Kidney epithelial cell (primary cell): ENCODE data around the gene TPCN2. TPM values are rescaled to one million over a fixed set of nuclear protein-coding genes. Genes with fewer than 3 reads are reported as not detected.
A peak's percentile ranks its signal among the peaks of the same experiment; 100 is the strongest.

Experiments used
- DNase-seq: peaks from one replicate; pipeline ENCODE4 v3.0.0-alpha.2; 2010; ENCODE audit warnings: low read depth
- H3K27me3 ChIP-seq: 2 replicates; pipeline ENCODE4 v1.6.0; 2011; ENCODE audit warnings: low read length; ENCODE audit not compliant: control insufficient read depth, insufficient read depth
- H3K36me3 ChIP-seq: 2 replicates; pipeline ENCODE4 v1.5.1; 2011; ENCODE audit warnings: low read length; ENCODE audit not compliant: control insufficient read depth, insufficient read depth
- H3K4me3 ChIP-seq: 2 replicates; pipeline ENCODE4 v1.5.1; 2011; ENCODE audit warnings: low read depth, mild to moderate bottlenecking, control low read depth, low read length
- total RNA-seq: library from RNA; depleted of rRNA; stranded (reverse); fragments of >200 nt; gene quantifications from 2 replicates; pipeline ENCODE4 v1.2.3, GENCODE V29; 2015
- TF ChIP-seq, protein P1 (sequence below): IDR thresholded peaks from 2 replicates; pipeline ENCODE4 v1.5.1; 2011; ENCODE audit warnings: mild to moderate bottlenecking, moderate library complexity, low read length, control low read depth, inconsistent platforms; ENCODE audit not compliant: insufficient read depth, poor library complexity, severe bottlenecking

Gene TPCN2
- total RNA-seq, 1 donor from 2014 or later = 8.9 TPM

DNA sequence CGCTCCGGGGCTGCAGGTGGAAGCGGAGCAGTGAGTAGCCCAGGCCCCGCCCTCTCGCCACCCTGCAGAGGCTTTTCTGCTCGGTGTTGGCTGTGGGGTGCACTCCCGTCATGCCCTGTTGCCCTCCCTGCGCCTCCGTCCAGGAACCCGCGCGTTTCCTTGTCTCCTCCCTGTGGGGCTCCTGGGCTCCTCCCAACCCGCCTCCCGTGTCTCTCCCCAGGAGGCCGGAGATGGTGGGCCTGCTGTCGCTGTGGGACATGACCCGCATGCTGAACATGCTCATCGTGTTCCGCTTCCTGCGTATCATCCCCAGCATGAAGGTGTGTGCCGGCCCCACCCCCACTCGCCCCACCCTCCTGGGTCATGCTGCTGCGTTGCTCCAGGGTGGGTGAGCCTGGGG, 32.4 kb downstream of the TPCN2 start:
- no peaks in the 10 kb centered on the region for H3K27me3 ChIP-seq
- no peak overlapping the region for H3K4me3 ChIP-seq
- no peaks in the 10 kb centered on the region for H3K36me3 ChIP-seq
- DNase-seq = no peak
- TF ChIP-seq, protein P1, sequence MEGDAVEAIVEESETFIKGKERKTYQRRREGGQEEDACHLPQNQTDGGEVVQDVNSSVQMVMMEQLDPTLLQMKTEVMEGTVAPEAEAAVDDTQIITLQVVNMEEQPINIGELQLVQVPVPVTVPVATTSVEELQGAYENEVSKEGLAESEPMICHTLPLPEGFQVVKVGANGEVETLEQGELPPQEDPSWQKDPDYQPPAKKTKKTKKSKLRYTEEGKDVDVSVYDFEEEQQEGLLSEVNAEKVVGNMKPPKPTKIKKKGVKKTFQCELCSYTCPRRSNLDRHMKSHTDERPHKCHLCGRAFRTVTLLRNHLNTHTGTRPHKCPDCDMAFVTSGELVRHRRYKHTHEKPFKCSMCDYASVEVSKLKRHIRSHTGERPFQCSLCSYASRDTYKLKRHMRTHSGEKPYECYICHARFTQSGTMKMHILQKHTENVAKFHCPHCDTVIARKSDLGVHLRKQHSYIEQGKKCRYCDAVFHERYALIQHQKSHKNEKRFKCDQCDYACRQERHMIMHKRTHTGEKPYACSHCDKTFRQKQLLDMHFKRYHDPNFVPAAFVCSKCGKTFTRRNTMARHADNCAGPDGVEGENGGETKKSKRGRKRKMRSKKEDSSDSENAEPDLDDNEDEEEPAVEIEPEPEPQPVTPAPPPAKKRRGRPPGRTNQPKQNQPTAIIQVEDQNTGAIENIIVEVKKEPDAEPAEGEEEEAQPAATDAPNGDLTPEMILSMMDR = no peak

DNA sequence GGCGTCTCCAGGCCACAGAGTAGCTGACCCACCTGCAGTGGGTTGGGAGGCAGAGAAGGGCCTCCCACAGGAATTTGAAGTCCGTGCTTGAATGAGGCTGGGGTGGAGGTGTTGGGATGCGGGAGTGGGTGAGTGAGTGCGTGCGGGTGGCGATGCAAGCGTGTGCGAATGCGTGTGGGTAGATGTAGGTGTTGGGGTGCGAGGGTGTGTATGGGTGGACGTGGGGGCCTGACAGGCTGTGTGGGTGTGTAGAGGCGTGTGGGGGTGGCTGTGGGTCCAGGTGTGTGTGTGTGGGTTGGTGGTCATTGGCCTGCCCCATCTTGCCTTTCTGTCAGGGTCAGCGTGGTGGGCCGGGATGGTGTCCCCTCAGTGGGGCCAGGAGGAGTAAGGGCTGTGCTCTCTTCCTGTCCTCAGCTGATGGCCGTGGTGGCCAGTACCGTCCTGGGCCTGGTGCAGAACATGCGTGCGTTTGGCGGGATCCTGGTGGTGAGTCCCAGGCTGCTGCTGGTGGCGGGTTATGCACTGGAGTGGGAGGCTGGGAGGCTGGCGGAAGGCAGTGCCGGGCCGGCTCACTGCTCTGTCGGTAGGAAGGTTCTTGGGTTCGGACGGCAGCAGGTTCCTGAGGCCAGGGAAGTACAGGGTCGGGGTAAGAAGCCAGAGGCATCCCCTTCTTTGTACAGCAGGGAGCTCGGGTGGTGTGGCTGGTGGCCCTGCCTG, 35.0 kb downstream of the TPCN2 start:
- TF ChIP-seq, protein P1 = no peak
- H3K36me3 ChIP-seq = no peaks in the 10 kb centered on the region
- H3K27me3 ChIP-seq = no peaks in the 10 kb centered on the region
- DNase-seq = no peak
- no peak overlapping the region for H3K4me3 ChIP-seq

DNA sequence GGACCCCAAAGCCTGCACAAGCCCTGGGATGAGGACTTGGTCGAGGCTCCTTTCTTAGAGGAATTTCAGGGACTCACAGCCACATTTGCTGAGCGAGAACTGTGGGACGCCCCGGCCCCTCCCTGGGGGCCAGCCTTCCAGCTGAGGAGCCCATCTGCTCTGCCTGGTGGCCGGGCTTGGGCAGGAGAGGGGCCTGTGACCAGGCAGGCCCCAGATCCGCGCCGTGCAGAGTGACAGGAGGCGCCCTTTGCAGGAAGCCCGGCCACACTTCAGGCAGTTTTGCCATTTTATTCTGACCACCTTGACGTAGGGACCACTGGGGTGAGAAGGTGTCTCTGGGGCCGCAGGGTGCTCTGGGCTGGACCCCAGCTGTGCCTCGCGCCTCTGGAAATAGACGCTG, 35.6 kb downstream of the TPCN2 start:
- DNase-seq = no peak
- Histone ChIP-seq H3K36me3 (no peaks in the 10 kb centered on the region), H3K4me3 (no peak overlapping the region), H3K27me3 (no peaks in the 10 kb centered on the region)
- TF ChIP-seq, protein P1 = no peak

DNA sequence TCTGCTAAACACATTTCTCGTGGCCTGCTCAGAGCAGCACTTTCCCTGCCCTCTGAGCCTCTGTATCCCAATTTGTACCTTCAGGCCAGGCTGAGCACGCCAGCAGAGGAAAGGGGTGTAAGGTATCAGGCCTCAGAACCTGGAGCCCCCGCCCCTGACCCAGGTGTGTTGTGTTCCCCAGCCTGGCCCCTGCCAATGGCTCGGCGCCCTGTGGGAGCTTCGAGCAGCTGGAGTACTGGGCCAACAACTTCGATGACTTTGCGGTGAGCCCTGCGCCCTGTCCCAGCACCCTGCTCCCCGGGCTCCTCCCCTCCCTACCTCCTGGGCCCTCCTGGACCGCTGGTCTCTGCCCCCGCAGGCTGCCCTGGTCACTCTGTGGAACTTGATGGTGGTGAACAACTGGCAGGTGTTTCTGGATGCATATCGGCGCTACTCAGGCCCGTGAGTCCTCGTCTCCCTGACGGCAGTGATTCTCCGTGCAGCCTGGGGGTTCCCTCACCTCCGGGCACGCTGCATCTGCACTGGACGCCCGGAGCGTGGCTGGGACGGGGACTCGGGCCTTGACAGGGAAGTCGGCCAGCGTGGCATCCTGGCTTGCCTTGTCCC, 36.9 kb downstream of the TPCN2 start:
- no peaks in the 10 kb centered on the region for H3K36me3 ChIP-seq
- no peak overlapping the region for H3K4me3 ChIP-seq
- H3K27me3 ChIP-seq = no peaks in the 10 kb centered on the region
- DNase-seq = no peak
- TF ChIP-seq, protein P1 = no peak

DNA sequence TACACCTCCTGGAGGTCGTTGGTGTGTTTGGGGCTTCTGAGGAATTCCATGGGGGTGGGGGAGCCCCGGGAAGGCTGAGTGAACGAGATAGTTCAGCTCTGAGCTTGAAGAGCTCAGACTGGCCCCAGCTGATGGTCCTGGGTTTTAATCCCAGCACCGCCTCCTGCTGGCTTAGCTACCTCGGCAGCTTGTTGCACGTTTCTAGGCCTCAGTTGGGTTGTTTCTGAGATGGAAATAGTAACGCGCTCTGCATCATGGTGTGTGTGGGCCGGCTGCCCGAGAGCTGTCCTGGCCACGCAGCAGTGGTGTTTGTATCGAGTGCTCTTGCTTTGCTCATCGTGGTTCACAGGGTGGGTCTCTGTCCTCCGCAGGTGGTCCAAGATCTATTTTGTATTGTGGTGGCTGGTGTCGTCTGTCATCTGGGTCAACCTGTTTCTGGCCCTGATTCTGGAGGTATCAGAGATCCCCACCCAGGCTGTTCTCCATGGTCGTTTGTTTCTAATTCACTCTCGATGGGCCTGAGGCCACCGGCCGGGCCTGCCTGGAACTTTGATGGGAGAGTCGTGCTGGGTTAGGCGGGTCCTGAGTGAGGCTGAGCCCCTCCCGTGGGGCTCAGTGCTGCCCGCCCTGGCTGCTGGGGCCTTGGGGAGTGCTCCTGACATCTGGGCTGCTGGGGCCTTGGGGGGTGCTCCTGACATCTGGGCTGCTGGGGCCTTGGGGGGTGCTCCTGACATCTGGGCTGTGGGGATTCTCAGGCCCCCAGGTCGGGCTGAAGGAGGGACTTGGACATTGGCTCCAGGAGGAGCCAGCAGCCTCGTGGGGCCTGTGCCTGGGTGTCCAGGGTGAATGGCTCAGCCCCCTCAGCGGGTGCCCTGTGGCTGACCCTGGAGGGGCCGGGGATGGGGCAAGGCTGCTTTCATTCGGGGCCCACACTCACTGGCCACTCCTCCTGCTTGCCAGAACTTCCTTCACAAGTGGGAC, 37.7 kb downstream of the TPCN2 start:
- no peaks in the 10 kb centered on the region for H3K36me3 ChIP-seq
- H3K4me3 ChIP-seq = no peak overlapping the region
- H3K27me3 ChIP-seq = no peaks in the 10 kb centered on the region
- DNase-seq = no peak
- TF ChIP-seq, protein P1 = peak; percentile 5
